Measurements from ENCODE around the gene FBXW11.

DNA sequence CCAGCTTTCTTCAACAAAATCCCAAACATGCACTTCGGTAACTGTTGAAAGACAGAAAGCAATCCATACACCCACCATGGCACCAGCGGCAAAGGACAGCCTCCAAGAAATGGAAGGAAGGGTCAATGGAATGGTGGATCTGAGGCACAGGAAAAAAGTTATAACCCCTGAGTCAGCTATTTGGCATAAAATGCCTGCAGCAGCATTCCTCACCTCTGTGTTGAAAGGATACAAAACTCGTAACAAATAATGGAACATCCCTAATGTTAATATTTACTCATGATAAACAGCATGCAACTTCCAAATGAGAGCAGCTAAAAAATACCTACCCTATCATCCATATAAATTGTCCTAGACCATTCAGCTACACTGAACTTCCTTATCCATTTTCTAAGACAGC is 9.4 kb downstream of the FBXW11 start:
- TF ChIP-seq POLR2A (IDR thresholded peaks at IDR 0.05): no peak
- TF ChIP-seq, protein P1, sequence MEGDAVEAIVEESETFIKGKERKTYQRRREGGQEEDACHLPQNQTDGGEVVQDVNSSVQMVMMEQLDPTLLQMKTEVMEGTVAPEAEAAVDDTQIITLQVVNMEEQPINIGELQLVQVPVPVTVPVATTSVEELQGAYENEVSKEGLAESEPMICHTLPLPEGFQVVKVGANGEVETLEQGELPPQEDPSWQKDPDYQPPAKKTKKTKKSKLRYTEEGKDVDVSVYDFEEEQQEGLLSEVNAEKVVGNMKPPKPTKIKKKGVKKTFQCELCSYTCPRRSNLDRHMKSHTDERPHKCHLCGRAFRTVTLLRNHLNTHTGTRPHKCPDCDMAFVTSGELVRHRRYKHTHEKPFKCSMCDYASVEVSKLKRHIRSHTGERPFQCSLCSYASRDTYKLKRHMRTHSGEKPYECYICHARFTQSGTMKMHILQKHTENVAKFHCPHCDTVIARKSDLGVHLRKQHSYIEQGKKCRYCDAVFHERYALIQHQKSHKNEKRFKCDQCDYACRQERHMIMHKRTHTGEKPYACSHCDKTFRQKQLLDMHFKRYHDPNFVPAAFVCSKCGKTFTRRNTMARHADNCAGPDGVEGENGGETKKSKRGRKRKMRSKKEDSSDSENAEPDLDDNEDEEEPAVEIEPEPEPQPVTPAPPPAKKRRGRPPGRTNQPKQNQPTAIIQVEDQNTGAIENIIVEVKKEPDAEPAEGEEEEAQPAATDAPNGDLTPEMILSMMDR (IDR thresholded peaks at IDR 0.05): no peak

Measured in thyroid gland (tissue), 4 donors.